ENCODE data around the gene EIF5AL1.
"Not testable (repeated sequence)": the region's sequence is repeated elsewhere in the genome, so short reads cannot be mapped to it uniquely, and the experiment has no call there.

EIF5AL1 gene

GRCh38 chr10:79502561-79503309 lies 9.6 kb upstream of the EIF5AL1 start:
- peak overlapping the region; percentile 50 for H3K9ac ChIP-seq (ENCODE audit: low read depth, low read length, poor library complexity)
- peaks cover 0 to 8% of the 10 kb centered on the region in 2 donors for H3K4me1 ChIP-seq (ENCODE audit: control insufficient read depth in 2 of 2, insufficient read depth in 1 of 2, low read depth in 1 of 2, low read length in 2 of 2)
- H3K9me3 ChIP-seq (replicated peaks in 1 of 2; ENCODE audit: control insufficient read depth in 2 of 2, insufficient read depth in 1 of 2, low read depth in 1 of 2, low read length in 2 of 2), result no peaks in the 10 kb centered on the region
- H3K14ac ChIP-seq (ENCODE audit: low read length), result no peak overlapping the region
- H2BK12ac ChIP-seq (ENCODE audit: low read length), result peak overlapping the region; percentile 73
- H3K79me1 ChIP-seq (ENCODE audit: low read depth, low read length), result no peaks in the 10 kb centered on the region
- no peak overlapping the region for H2AK5ac ChIP-seq (ENCODE audit: low read depth, low read length)
- peak overlapping the region; percentile 64 for H2BK15ac ChIP-seq (ENCODE audit: low read length)
- no peak overlapping the region for H3K4me2 ChIP-seq (ENCODE audit: insufficient read depth, low read length, poor library complexity, severe bottlenecking)
- no CpG with 5 or more reads among the region's 7 CpGs for WGBS, 2 donors (ENCODE audit: extremely low coverage in 2 of 2, insufficient read length in 2 of 2, insufficient replicate concordance in 1 of 2)
- no peak overlapping the region for H3K4me3 ChIP-seq (ENCODE audit: low read length in 2 of 2)
- no peaks in the 10 kb centered on the region for H3K27me3 ChIP-seq (ENCODE audit: control insufficient read depth in 3 of 3, insufficient read depth in 3 of 3, low read depth in 1 of 3, low read length in 3 of 3)
- H3K27ac ChIP-seq (replicated peaks; ENCODE audit: low read length), result no peak overlapping the region
- peak overlapping the region; percentile 76 for H2BK120ac ChIP-seq (ENCODE audit: low read depth, low read length)
- no peak overlapping the region for H3K4ac ChIP-seq (ENCODE audit: low read length)
- peak overlapping the region; percentile 82 for H2BK5ac ChIP-seq (ENCODE audit: low read length)
- H4K91ac ChIP-seq (ENCODE audit: low read depth, low read length, poor library complexity), result no peak overlapping the region
- peak overlapping the region; percentile 79 for H2AFZ ChIP-seq (ENCODE audit: low read length)
- no peak for DNase-seq (ENCODE audit: low spot score)
- no peaks in the 10 kb centered on the region for H3K36me3 ChIP-seq (replicated peaks in 1 of 2; ENCODE audit: control insufficient read depth in 2 of 2, insufficient read depth in 2 of 2, low read length in 2 of 2)
- H4K8ac ChIP-seq (ENCODE audit: low read depth, low read length), result peak overlapping the region; percentile 65
- H3K18ac ChIP-seq (ENCODE audit: low read length), result peak overlapping the region; percentile 84
- no peak overlapping the region for H3K23ac ChIP-seq (ENCODE audit: low read depth, low read length, poor library complexity)

GRCh38 chr10:79503787-79504186 lies 8.5 kb upstream of the EIF5AL1 start:
- not testable (repeated sequence) for H3K18ac ChIP-seq (ENCODE audit: low read length); H3K27ac ChIP-seq (replicated peaks; ENCODE audit: low read length); H2BK5ac ChIP-seq (ENCODE audit: low read length); H3K4me1 ChIP-seq (ENCODE audit: control insufficient read depth in 2 of 2, insufficient read depth in 1 of 2, low read depth in 1 of 2, low read length in 2 of 2); H3K14ac ChIP-seq (ENCODE audit: low read length); H3K27me3 ChIP-seq (ENCODE audit: control insufficient read depth in 3 of 3, insufficient read depth in 3 of 3, low read depth in 1 of 3, low read length in 3 of 3); H4K8ac ChIP-seq (ENCODE audit: low read depth, low read length); H3K79me1 ChIP-seq (ENCODE audit: low read depth, low read length); H3K9ac ChIP-seq (ENCODE audit: low read depth, low read length, poor library complexity); H2BK15ac ChIP-seq (ENCODE audit: low read length); H2BK12ac ChIP-seq (ENCODE audit: low read length); H3K23ac ChIP-seq (ENCODE audit: low read depth, low read length, poor library complexity); H2AFZ ChIP-seq (ENCODE audit: low read length); H3K4ac ChIP-seq (ENCODE audit: low read length); H2BK120ac ChIP-seq (ENCODE audit: low read depth, low read length); H3K4me3 ChIP-seq (ENCODE audit: low read length in 2 of 2); H3K4me2 ChIP-seq (ENCODE audit: insufficient read depth, low read length, poor library complexity, severe bottlenecking); H3K36me3 ChIP-seq (replicated peaks in 1 of 2; ENCODE audit: control insufficient read depth in 2 of 2, insufficient read depth in 2 of 2, low read length in 2 of 2); H3K9me3 ChIP-seq (replicated peaks in 1 of 2; ENCODE audit: control insufficient read depth in 2 of 2, insufficient read depth in 1 of 2, low read depth in 1 of 2, low read length in 2 of 2); H4K91ac ChIP-seq (ENCODE audit: low read depth, low read length, poor library complexity); H2AK5ac ChIP-seq (ENCODE audit: low read depth, low read length); DNase-seq (ENCODE audit: low spot score)
- WGBS, 2 donors (ENCODE audit: extremely low coverage in 2 of 2, insufficient read length in 2 of 2, insufficient replicate concordance in 1 of 2), result no CpG with 5 or more reads among the region's 4 CpGs

- not testable (repeated sequence) for H3K27me3 ChIP-seq (ENCODE audit: control insufficient read depth in 3 of 3, insufficient read depth in 3 of 3, low read depth in 1 of 3, low read length in 3 of 3); H3K23ac ChIP-seq (ENCODE audit: low read depth, low read length, poor library complexity); H3K27ac ChIP-seq (replicated peaks; ENCODE audit: low read length); H3K79me1 ChIP-seq (ENCODE audit: low read depth, low read length); H3K4me1 ChIP-seq (ENCODE audit: control insufficient read depth in 2 of 2, insufficient read depth in 1 of 2, low read depth in 1 of 2, low read length in 2 of 2); H2BK120ac ChIP-seq (ENCODE audit: low read depth, low read length); H2BK5ac ChIP-seq (ENCODE audit: low read length); H4K91ac ChIP-seq (ENCODE audit: low read depth, low read length, poor library complexity); H3K4me3 ChIP-seq (ENCODE audit: low read length in 2 of 2); H4K8ac ChIP-seq (ENCODE audit: low read depth, low read length); H2AK5ac ChIP-seq (ENCODE audit: low read depth, low read length); H3K36me3 ChIP-seq (replicated peaks in 1 of 2; ENCODE audit: control insufficient read depth in 2 of 2, insufficient read depth in 2 of 2, low read length in 2 of 2); H3K18ac ChIP-seq (ENCODE audit: low read length); H3K4ac ChIP-seq (ENCODE audit: low read length); H2BK12ac ChIP-seq (ENCODE audit: low read length); H3K9ac ChIP-seq (ENCODE audit: low read depth, low read length, poor library complexity); DNase-seq (ENCODE audit: low spot score); H3K9me3 ChIP-seq (replicated peaks in 1 of 2; ENCODE audit: control insufficient read depth in 2 of 2, insufficient read depth in 1 of 2, low read depth in 1 of 2, low read length in 2 of 2); H2AFZ ChIP-seq (ENCODE audit: low read length); H3K4me2 ChIP-seq (ENCODE audit: insufficient read depth, low read length, poor library complexity, severe bottlenecking); H3K14ac ChIP-seq (ENCODE audit: low read length); H2BK15ac ChIP-seq (ENCODE audit: low read length)
- WGBS, 2 donors (ENCODE audit: extremely low coverage in 2 of 2, insufficient read length in 2 of 2, insufficient replicate concordance in 1 of 2), result no CpG with 5 or more reads among the region's 2 CpGs
Observed at GRCh38 chr10:79504483-79504882, 7.8 kb upstream of the EIF5AL1 start.

- not testable (repeated sequence) for H3K4me2 ChIP-seq (ENCODE audit: insufficient read depth, low read length, poor library complexity, severe bottlenecking); H2BK120ac ChIP-seq (ENCODE audit: low read depth, low read length); H3K9ac ChIP-seq (ENCODE audit: low read depth, low read length, poor library complexity); H2BK15ac ChIP-seq (ENCODE audit: low read length); H2AK5ac ChIP-seq (ENCODE audit: low read depth, low read length); H3K36me3 ChIP-seq (replicated peaks in 1 of 2; ENCODE audit: control insufficient read depth in 2 of 2, insufficient read depth in 2 of 2, low read length in 2 of 2); H3K18ac ChIP-seq (ENCODE audit: low read length); H2AFZ ChIP-seq (ENCODE audit: low read length); H3K4me1 ChIP-seq (ENCODE audit: control insufficient read depth in 2 of 2, insufficient read depth in 1 of 2, low read depth in 1 of 2, low read length in 2 of 2); H3K79me1 ChIP-seq (ENCODE audit: low read depth, low read length); H3K14ac ChIP-seq (ENCODE audit: low read length); H2BK5ac ChIP-seq (ENCODE audit: low read length); H4K8ac ChIP-seq (ENCODE audit: low read depth, low read length); H3K4ac ChIP-seq (ENCODE audit: low read length); H3K4me3 ChIP-seq (ENCODE audit: low read length in 2 of 2); H3K27ac ChIP-seq (replicated peaks; ENCODE audit: low read length); H2BK12ac ChIP-seq (ENCODE audit: low read length); H3K23ac ChIP-seq (ENCODE audit: low read depth, low read length, poor library complexity); H3K27me3 ChIP-seq (ENCODE audit: control insufficient read depth in 3 of 3, insufficient read depth in 3 of 3, low read depth in 1 of 3, low read length in 3 of 3); DNase-seq (ENCODE audit: low spot score); H3K9me3 ChIP-seq (replicated peaks in 1 of 2; ENCODE audit: control insufficient read depth in 2 of 2, insufficient read depth in 1 of 2, low read depth in 1 of 2, low read length in 2 of 2); H4K91ac ChIP-seq (ENCODE audit: low read depth, low read length, poor library complexity)
Observed at GRCh38 chr10:79505328-79505727, 7.0 kb upstream of the EIF5AL1 start.
